Esophagus muscularis mucosa (tissue), 3 donors: ENCODE data around the gene GRID2.

Experiments used
- EP300 ChIP-seq: sonication (generic); formaldehyde crosslinking; IDR thresholded peaks from one replicate; pipeline ENCODE4 v1.6.1; 2017; ENCODE audit warnings: antibody characterized with exemption
- POLR2AphosphoS5 ChIP-seq, 2 donors: sonication (generic); formaldehyde crosslinking; IDR thresholded peaks; one replicate each; pipeline ENCODE4 v1.6.1; 2017; ENCODE audit warnings: antibody characterized with exemption in 2 of 2

GRCh38 chr4:93749292-93749761 is 1445.6 kb downstream of the GRID2 start:
- TF ChIP-seq POLR2AphosphoS5 (IDR thresholded peaks at IDR 0.05) (no peak), EP300 (no peak)
